Stomach (tissue), 9 donors: ENCODE results near the gene CP. TPM values are rescaled to one million over a fixed set of nuclear protein-coding genes. Genes with fewer than 3 reads are reported as not detected.

ENCODE experiments used
- DNase-seq, 2 donors: peaks; one replicate each; pipeline versions ENCODE4 v3.0.0 to v3.0.0-alpha.2; 2013 to 2019
- H3K27ac ChIP-seq, 5 donors: fragments of 200-600 bp in 4 of 5; sonication (generic) in 4 of 5; one replicate each; pipeline ENCODE4 v1.5.1; 2013 to 2019; ENCODE audit warnings: mild to moderate bottlenecking in 1 of 5, moderate library complexity in 1 of 5
- H3K27me3 ChIP-seq, 3 donors: fragments of 200-600 bp; sonication (generic); one replicate each; pipeline ENCODE4 v1.5.1; 2017 to 2019; ENCODE audit warnings: mixed run types in 1 of 3
- H3K36me3 ChIP-seq, 4 donors: fragments of 200-600 bp; sonication (generic); 1 replicate in 3 of 4; 2 replicates in 1 of 4; pipeline ENCODE4 v1.5.1; 2016 to 2019
- H3K4me1 ChIP-seq, 4 donors: fragments of 200-600 bp; sonication (generic); one replicate each; pipeline ENCODE4 v1.5.1; 2016 to 2019
- H3K4me3 ChIP-seq, 4 donors: fragments of 200-600 bp; sonication (generic) in 3 of 4; one replicate each; pipeline ENCODE4 v1.5.1; 2016 to 2019; ENCODE audit warnings: mild to moderate bottlenecking in 1 of 4
- H3K9me3 ChIP-seq, 4 donors: fragments of 200-600 bp; sonication (generic); one replicate each; pipeline ENCODE4 v1.5.1; 2016 to 2019
- EP300 ChIP-seq: sonication (generic); formaldehyde crosslinking; IDR thresholded peaks from one replicate; pipeline ENCODE4 v1.6.1; 2017; ENCODE audit warnings: antibody characterized with exemption
- POLR2A ChIP-seq, 4 donors: fragments of 450-650 bp; IDR thresholded peaks; one replicate each; pipeline ENCODE4 v1.6.1; 2016; ENCODE audit warnings: antibody characterized with exemption in 4 of 4, control low read depth in 2 of 4, mild to moderate bottlenecking in 1 of 4, moderate library complexity in 1 of 4
- POLR2AphosphoS5 ChIP-seq, 3 donors: sonication (generic); formaldehyde crosslinking; IDR thresholded peaks; one replicate each; pipeline ENCODE4 v1.6.1; 2016; ENCODE audit warnings: antibody characterized with exemption in 3 of 3
- WGBS, 5 donors: extraction: QIAGEN DNeasy Blood & Tissue Kit in 3 of 5; methylation state at CpG; one replicate each; pipeline versions ENCODE4 v1.1.5 to v1.1.7; 2013 to 2018; 5-methylcytosine and 5-hydroxymethylcytosine counted together
- intact Hi-C: fragments of 100-400 bp; cut with DNase I; formaldehyde crosslinking; loops from one replicate; pipeline ENCODE4 v1.15.1; 2023; ENCODE audit warnings: low total_unique reads
- polyA plus RNA-seq, 3 donors: library from polyadenylated mRNA; stranded (reverse); fragments of 200-250 nt; gene quantifications; one replicate each; pipeline ENCODE4 v1.2.3, GENCODE V29; 2013
- total RNA-seq, 5 donors: library from RNA; depleted of rRNA; stranded (reverse); fragments of >200 nt; gene quantifications; one replicate each; pipeline versions ENCODE4 v1.1.0 to v1.2.3, GENCODE V29; 2014 to 2016
- TF ChIP-seq, protein P1 (sequence below), 7 experiments: fragments of 450-650 bp in 4 of 7; fragments of 200-600 bp in 3 of 7; sonication (generic) in 3 of 7; IDR thresholded peaks; one replicate each; pipeline ENCODE4 v1.5.1; 2016 to 2019; ENCODE audit warnings: antibody characterized with exemption in 7 of 7, control low read depth in 2 of 7, mild to moderate bottlenecking in 1 of 7
- donor health status: healthy with polysubstance abuse.
- donor health status: Bipolar disorder and iron deficiency.
- donor health status: healthy.

CP gene
- total and polyA plus RNA-seq, 8 donors: 0.46 to 15.4 (median 5.1) TPM; not detected in 2

DNA sequence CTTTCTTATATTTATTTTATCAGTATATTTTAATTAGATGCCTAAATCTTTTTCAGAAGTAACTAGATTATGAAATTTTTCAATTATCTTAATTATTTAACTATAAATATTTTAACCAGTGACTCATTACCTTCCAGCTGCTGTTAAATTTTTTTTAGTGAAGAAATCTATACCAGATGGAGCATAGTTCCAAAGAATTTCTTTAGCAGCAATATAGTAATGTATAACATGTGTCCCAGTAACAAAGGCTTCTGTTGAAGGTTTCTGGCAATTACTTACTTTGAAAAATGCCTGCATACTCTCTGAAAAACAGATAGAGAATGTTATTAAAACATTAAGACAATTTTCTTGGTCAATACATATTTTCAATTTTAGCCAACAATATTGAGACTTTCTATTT is 45.1 kb upstream of the CP start:
- H3K4me1 ChIP-seq: no peaks in the 10 kb centered on the region
- H3K36me3 ChIP-seq: no peaks in the 10 kb centered on the region
- TF ChIP-seq POLR2A (IDR thresholded peaks at IDR 0.05) (no peak), POLR2AphosphoS5 (IDR thresholded peaks at IDR 0.05) (no peak), EP300 (no peak)
- TF ChIP-seq, protein P1, sequence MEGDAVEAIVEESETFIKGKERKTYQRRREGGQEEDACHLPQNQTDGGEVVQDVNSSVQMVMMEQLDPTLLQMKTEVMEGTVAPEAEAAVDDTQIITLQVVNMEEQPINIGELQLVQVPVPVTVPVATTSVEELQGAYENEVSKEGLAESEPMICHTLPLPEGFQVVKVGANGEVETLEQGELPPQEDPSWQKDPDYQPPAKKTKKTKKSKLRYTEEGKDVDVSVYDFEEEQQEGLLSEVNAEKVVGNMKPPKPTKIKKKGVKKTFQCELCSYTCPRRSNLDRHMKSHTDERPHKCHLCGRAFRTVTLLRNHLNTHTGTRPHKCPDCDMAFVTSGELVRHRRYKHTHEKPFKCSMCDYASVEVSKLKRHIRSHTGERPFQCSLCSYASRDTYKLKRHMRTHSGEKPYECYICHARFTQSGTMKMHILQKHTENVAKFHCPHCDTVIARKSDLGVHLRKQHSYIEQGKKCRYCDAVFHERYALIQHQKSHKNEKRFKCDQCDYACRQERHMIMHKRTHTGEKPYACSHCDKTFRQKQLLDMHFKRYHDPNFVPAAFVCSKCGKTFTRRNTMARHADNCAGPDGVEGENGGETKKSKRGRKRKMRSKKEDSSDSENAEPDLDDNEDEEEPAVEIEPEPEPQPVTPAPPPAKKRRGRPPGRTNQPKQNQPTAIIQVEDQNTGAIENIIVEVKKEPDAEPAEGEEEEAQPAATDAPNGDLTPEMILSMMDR (IDR thresholded peaks at IDR 0.05): no peak
- no peaks in the 10 kb centered on the region for H3K27me3 ChIP-seq
- intact Hi-C loops: no loop called here
- no peaks in the 10 kb centered on the region for H3K9me3 ChIP-seq
- H3K4me3 ChIP-seq: no peak overlapping the region
- H3K27ac ChIP-seq: no peak overlapping the region
- no peak for DNase-seq

DNA sequence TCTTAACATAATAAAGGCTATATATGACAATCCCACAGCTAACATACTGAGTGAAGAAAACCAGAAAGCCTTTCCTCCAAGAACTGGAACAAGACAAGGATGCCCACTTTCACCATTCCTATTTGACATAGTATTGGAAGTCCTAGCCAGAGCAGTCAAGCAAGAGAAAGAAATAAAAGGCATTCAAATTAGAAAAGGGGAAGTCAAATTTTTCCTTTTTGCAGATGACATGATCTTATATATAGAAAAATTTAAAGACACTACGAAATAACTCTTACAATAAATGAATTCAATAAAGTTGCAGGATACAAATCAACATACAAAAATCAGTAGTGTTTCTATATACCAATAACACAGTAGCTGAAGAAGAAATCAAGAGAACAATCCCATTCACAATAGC is 42.2 kb upstream of the CP start:
- H3K4me1 ChIP-seq: no peaks in the 10 kb centered on the region
- TF ChIP-seq POLR2AphosphoS5 (IDR thresholded peaks at IDR 0.05) (no peak), EP300 (no peak)
- TF ChIP-seq, protein P1 (IDR thresholded peaks at IDR 0.05): no peak
- intact Hi-C loops: no loop called here
- no peak overlapping the region for H3K4me3 ChIP-seq
- 88 to 96% (median 91%) methylated on average over 1 of the region's 1 CpG for WGBS, 5 donors
- H3K27ac ChIP-seq: no peak overlapping the region
- H3K9me3 ChIP-seq: no peaks in the 10 kb centered on the region
- H3K27me3 ChIP-seq: no peaks in the 10 kb centered on the region
- no peaks in the 10 kb centered on the region for H3K36me3 ChIP-seq
- no peak for DNase-seq

DNA sequence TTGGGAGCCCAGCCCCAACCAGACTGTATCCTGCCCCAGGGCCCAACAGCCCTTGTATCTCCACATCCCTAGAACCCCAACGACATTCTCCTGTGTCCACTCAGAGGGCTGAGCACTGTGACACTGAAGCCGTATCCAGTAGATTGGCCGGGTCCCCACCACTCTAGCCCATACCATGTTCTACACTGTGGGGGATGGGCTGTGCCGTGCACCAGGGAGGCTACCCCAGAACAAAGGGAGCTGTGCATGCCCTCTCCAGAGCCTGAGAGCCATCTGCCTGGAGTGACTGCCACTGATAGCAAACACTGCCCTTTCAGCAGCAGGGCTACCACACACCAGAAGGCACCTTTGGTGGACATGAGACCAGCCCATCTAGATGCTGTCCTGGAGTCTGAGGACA is 37.1 kb upstream of the CP start:
- Histone ChIP-seq H3K4me1 (no peaks in the 10 kb centered on the region), H3K4me3 (no peak overlapping the region), H3K27ac (no peak overlapping the region), H3K27me3 (no peaks in the 10 kb centered on the region), H3K9me3 (no peaks in the 10 kb centered on the region), H3K36me3 (no peaks in the 10 kb centered on the region)
- TF ChIP-seq, protein P1 (IDR thresholded peaks at IDR 0.05): no peak
- TF ChIP-seq POLR2A (IDR thresholded peaks at IDR 0.05): no peak
- no peak for TF ChIP-seq EP300
- no peak for TF ChIP-seq POLR2AphosphoS5 (IDR thresholded peaks at IDR 0.05)
- DNase-seq: no peak
- intact Hi-C loops: no loop called here
- 80 to 96% (median 93%) methylated on average over 4 of the region's 4 CpGs for WGBS, 5 donors

DNA sequence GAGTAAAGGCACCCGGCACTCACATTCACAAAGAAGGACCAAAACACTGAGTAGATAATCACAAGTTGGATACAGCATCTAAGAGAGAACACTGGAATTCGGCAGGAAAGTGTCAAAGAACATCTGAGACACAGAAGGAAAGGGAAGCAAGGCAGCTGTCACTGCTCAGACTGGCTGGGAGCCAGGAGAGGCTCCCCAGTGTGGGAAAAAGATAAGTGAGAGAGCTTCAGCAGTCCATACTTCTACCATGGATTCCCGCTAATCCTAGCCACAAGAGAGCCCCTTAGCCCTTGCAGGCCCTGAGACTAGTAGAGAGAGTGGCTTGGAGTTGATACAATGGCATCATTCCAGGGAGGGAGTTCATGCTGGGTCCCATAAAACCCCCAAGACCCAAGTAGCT is 36.7 kb upstream of the CP start:
- TF ChIP-seq EP300: no peak
- TF ChIP-seq, protein P1 (IDR thresholded peaks at IDR 0.05): no peak
- no peak for TF ChIP-seq POLR2AphosphoS5 (IDR thresholded peaks at IDR 0.05)
- TF ChIP-seq POLR2A (IDR thresholded peaks at IDR 0.05): no peak
- 74 to 86% (median 80%) methylated on average over 3 of the region's 3 CpGs for WGBS, 5 donors
- intact Hi-C loops: no loop called here
- DNase-seq: no peak
- no peak overlapping the region for H3K27ac ChIP-seq
- H3K27me3 ChIP-seq: no peaks in the 10 kb centered on the region
- no peaks in the 10 kb centered on the region for H3K36me3 ChIP-seq
- no peaks in the 10 kb centered on the region for H3K4me1 ChIP-seq
- H3K9me3 ChIP-seq: no peaks in the 10 kb centered on the region
- no peak overlapping the region for H3K4me3 ChIP-seq
